ENCODE data around the gene DIP2A. TPM values are rescaled to one million over a fixed set of nuclear protein-coding genes. Genes with fewer than 3 reads are reported as not detected.

Gene DIP2A
- total and polyA plus RNA-seq, 9 donors: 16.3 to 31.4 (median 22.5) TPM

DNA sequence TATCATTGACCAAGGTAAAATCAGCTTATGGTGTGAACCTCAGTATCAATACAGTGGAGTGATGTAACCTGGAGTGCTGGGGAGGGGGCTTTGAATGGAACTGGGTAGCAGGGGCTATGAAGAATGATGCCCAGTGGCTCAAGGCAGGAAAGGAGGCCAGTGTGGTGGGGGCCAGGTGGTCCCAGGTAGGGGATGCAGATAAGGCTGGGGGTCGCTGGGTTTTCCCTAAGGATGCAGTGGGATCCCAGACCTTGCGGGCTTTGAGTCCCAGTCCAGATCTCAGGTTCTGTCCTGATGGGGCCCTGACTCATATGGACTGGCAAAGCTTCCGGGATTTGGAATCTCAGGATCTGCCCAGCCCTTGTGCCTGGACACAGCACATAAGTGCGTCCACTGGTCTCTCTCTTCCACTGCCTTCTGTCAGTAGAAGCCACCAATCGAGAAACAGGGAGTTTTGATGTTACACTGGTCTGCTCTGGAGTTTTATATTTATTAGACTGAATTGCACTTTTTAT lies 94.2 kb downstream of the DIP2A start:
- peaks cover 3% of the 10 kb centered on the region for H3K9me3 ChIP-seq (replicated peaks; ENCODE audit: control insufficient read depth, low read depth, low read length)
- H3K36me3 ChIP-seq (ENCODE audit: control insufficient read depth, insufficient read depth, low read length): peaks cover 74% of the 10 kb centered on the region
- no peak overlapping the region for H3K4me3 ChIP-seq (ENCODE audit: low read length)
- no peaks in the 10 kb centered on the region for H3K27me3 ChIP-seq (ENCODE audit: control insufficient read depth, insufficient read depth, low read length)
- 98% methylated on average over 4 of the region's 5 CpGs for WGBS (ENCODE audit: insufficient coverage)
- no peak overlapping the region for H3K27ac ChIP-seq (ENCODE audit: low read length)
- no peak for DNase-seq
- H3K4me1 ChIP-seq (ENCODE audit: control insufficient read depth, insufficient read depth, low read length): no peaks in the 10 kb centered on the region

DNA sequence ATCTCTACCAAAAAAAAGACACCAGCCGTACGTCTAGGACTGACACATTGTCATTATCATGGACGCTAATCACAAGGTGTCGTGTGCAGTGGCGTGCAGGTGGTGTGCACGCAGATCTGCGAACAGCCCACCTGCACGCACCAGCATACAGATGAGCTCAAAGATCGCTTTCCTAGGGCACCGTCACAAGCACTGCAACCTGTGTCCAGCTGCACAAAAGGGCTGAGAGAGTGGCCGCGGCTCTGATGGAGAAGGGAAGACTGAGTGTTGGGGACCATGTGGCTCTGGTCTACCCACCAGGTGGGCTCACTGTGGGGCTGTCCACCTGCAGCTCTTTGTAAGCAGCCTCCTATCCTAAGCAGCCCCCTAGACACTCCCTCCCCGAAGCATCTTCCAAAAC lies 95.3 kb downstream of the DIP2A start:
- Histone ChIP-seq H3K27ac (ENCODE audit: low read length) (no peak overlapping the region), H3K36me3 (ENCODE audit: control insufficient read depth, insufficient read depth, low read length) (peaks cover 68% of the 10 kb centered on the region), H3K4me3 (ENCODE audit: low read length) (no peak overlapping the region), H3K4me1 (ENCODE audit: control insufficient read depth, insufficient read depth, low read length) (no peaks in the 10 kb centered on the region), H3K9me3 (replicated peaks; ENCODE audit: control insufficient read depth, low read depth, low read length) (no peaks in the 10 kb centered on the region), H3K27me3 (ENCODE audit: control insufficient read depth, insufficient read depth, low read length) (no peaks in the 10 kb centered on the region)
- no peak for DNase-seq
- 97% methylated on average over 11 of the region's 13 CpGs for WGBS (ENCODE audit: insufficient coverage)

DNA sequence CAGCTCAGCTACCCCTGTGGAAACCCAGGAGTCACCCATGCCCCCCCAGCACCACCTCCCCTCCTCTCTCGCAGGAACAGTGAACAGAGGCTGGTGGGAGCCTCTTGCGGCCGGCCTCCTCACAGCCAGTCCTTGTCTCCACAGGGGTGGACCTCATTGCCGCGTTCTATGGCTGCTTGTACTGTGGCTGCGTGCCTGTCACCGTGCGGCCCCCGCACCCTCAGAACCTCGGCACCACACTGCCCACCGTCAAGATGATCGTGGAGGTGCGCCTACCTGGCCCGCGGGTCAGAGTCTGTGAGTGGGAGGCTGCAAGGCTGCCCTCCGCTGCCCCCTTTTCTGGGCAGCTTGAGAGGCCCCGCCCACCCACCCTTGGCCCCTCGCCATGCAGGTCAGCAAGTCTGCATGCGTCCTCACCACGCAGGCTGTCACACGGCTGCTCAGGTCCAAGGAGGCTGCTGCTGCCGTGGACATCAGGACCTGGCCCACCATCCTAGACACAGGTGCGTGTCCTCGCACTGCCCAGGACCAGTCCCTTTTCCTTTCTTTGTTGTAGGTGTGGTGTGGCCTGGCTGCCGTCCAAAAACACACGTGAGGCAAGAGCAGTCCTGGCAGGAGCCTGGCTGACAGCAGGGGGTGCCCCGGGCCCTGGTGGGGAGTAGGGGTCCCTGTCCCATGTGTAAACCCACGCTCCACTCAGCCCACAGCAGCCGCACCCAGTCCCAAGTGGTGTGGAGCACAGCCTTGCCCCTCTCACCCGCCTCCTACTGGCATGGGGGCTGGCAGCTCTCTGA lies 95.9 kb downstream of the DIP2A start:
- Histone ChIP-seq H3K4me3 (ENCODE audit: low read length) (no peak overlapping the region), H3K4me1 (ENCODE audit: control insufficient read depth, insufficient read depth, low read length) (no peaks in the 10 kb centered on the region), H3K27me3 (ENCODE audit: control insufficient read depth, insufficient read depth, low read length) (no peaks in the 10 kb centered on the region), H3K27ac (ENCODE audit: low read length) (no peak overlapping the region), H3K36me3 (ENCODE audit: control insufficient read depth, insufficient read depth, low read length) (peaks cover 72% of the 10 kb centered on the region), H3K9me3 (replicated peaks; ENCODE audit: control insufficient read depth, low read depth, low read length) (no peaks in the 10 kb centered on the region)
- no peak for DNase-seq
- WGBS (ENCODE audit: insufficient coverage): 92% methylated on average over 26 of the region's 30 CpGs

DNA sequence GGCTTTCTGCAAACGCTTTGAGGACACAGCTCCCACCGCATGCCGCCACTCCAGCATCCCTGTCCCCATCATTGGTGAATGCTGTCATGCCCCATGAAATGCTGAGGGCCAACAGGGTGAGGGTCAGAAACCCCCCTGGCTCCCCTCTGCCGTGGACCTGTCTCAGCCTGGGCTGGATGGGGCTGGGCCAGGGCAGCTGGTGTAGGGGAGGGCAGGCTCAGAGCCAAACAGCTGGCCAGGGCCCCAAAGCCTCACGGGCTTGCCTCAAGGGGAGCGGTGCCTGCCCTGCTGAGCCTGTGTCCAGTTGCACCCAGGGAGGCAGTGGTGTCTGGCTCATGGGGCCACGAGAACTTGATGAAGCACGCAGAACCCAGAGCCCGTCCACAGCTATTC lies 96.5 kb downstream of the DIP2A start:
- no peak for DNase-seq
- Histone ChIP-seq H3K27ac (ENCODE audit: low read length) (no peak overlapping the region), H3K4me3 (ENCODE audit: low read length) (no peak overlapping the region), H3K4me1 (ENCODE audit: control insufficient read depth, insufficient read depth, low read length) (no peaks in the 10 kb centered on the region), H3K36me3 (ENCODE audit: control insufficient read depth, insufficient read depth, low read length) (peaks cover 73% of the 10 kb centered on the region), H3K9me3 (replicated peaks; ENCODE audit: control insufficient read depth, low read depth, low read length) (no peaks in the 10 kb centered on the region), H3K27me3 (ENCODE audit: control insufficient read depth, insufficient read depth, low read length) (no peaks in the 10 kb centered on the region)
- 80% methylated on average over 6 of the region's 9 CpGs for WGBS (ENCODE audit: insufficient coverage)

GRCh38 chr21:46555678-46556077 lies 97.0 kb downstream of the DIP2A start:
- H3K4me1 ChIP-seq (ENCODE audit: control insufficient read depth, insufficient read depth, low read length): no peaks in the 10 kb centered on the region
- H3K9me3 ChIP-seq (replicated peaks; ENCODE audit: control insufficient read depth, low read depth, low read length): no peaks in the 10 kb centered on the region
- DNase-seq: no peak
- 89% methylated on average over 16 of the region's 16 CpGs for WGBS (ENCODE audit: insufficient coverage)
- H3K27me3 ChIP-seq (ENCODE audit: control insufficient read depth, insufficient read depth, low read length): no peaks in the 10 kb centered on the region
- H3K36me3 ChIP-seq (ENCODE audit: control insufficient read depth, insufficient read depth, low read length): peaks cover 75% of the 10 kb centered on the region
- no peak overlapping the region for H3K27ac ChIP-seq (ENCODE audit: low read length)
- H3K4me3 ChIP-seq (ENCODE audit: low read length): no peak overlapping the region

GRCh38 chr21:46556802-46557201 lies 98.1 kb downstream of the DIP2A start:
- H3K27me3 ChIP-seq (ENCODE audit: control insufficient read depth, insufficient read depth, low read length): no peaks in the 10 kb centered on the region
- H3K36me3 ChIP-seq (ENCODE audit: control insufficient read depth, insufficient read depth, low read length): peaks cover 82% of the 10 kb centered on the region
- no peak overlapping the region for H3K27ac ChIP-seq (ENCODE audit: low read length)
- H3K4me3 ChIP-seq (ENCODE audit: low read length): no peak overlapping the region
- WGBS (ENCODE audit: insufficient coverage): 97% methylated on average over 4 of the region's 13 CpGs
- H3K4me1 ChIP-seq (ENCODE audit: control insufficient read depth, insufficient read depth, low read length): no peaks in the 10 kb centered on the region
- no peak for DNase-seq
- no peaks in the 10 kb centered on the region for H3K9me3 ChIP-seq (replicated peaks; ENCODE audit: control insufficient read depth, low read depth, low read length)

GRCh38 chr21:46557469-46557868 lies 98.8 kb downstream of the DIP2A start:
- H3K4me3 ChIP-seq (ENCODE audit: low read length): no peak overlapping the region
- no peak overlapping the region for H3K27ac ChIP-seq (ENCODE audit: low read length)
- 87% methylated on average over 13 of the region's 14 CpGs for WGBS (ENCODE audit: insufficient coverage)
- no peaks in the 10 kb centered on the region for H3K9me3 ChIP-seq (replicated peaks; ENCODE audit: control insufficient read depth, low read depth, low read length)
- no peaks in the 10 kb centered on the region for H3K4me1 ChIP-seq (ENCODE audit: control insufficient read depth, insufficient read depth, low read length)
- DNase-seq: no peak
- H3K27me3 ChIP-seq (ENCODE audit: control insufficient read depth, insufficient read depth, low read length): no peaks in the 10 kb centered on the region
- peaks cover 84% of the 10 kb centered on the region for H3K36me3 ChIP-seq (ENCODE audit: control insufficient read depth, insufficient read depth, low read length)

DNA sequence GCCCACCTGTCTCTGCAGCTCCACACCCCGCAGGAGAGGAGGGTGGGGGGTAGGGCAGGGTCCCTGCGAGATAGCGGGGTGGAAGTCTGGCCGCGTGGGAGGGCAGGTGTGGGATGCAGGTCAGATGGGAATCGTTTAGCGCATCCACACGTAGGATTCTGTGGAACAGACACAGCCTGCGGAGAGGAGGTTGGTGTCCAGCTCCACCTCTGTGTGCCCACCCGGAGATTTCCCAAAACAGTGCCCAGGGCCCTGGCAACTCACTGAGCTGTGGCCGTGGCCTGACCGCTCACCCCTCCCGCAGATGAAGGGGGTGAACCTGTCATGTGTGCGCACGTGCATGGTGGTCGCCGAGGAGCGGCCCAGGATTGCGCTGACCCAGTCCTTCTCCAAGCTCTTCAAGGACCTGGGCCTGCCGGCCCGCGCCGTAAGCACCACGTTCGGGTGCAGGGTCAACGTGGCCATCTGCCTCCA lies 99.3 kb downstream of the DIP2A start:
- Histone ChIP-seq H3K27me3 (ENCODE audit: control insufficient read depth, insufficient read depth, low read length) (no peaks in the 10 kb centered on the region), H3K9me3 (replicated peaks; ENCODE audit: control insufficient read depth, low read depth, low read length) (no peaks in the 10 kb centered on the region), H3K27ac (ENCODE audit: low read length) (no peak overlapping the region), H3K4me1 (ENCODE audit: control insufficient read depth, insufficient read depth, low read length) (no peaks in the 10 kb centered on the region), H3K4me3 (ENCODE audit: low read length) (no peak overlapping the region), H3K36me3 (ENCODE audit: control insufficient read depth, insufficient read depth, low read length) (peaks cover 84% of the 10 kb centered on the region)
- DNase-seq: no peak
- WGBS (ENCODE audit: insufficient coverage): 93% methylated on average over 25 of the region's 26 CpGs

- Histone ChIP-seq H3K36me3 (ENCODE audit: control insufficient read depth, insufficient read depth, low read length) (peaks cover 84% of the 10 kb centered on the region), H3K27ac (ENCODE audit: low read length) (no peak overlapping the region), H3K27me3 (ENCODE audit: control insufficient read depth, insufficient read depth, low read length) (no peaks in the 10 kb centered on the region), H3K4me3 (ENCODE audit: low read length) (no peak overlapping the region), H3K9me3 (replicated peaks; ENCODE audit: control insufficient read depth, low read depth, low read length) (no peaks in the 10 kb centered on the region), H3K4me1 (ENCODE audit: control insufficient read depth, insufficient read depth, low read length) (no peaks in the 10 kb centered on the region)
- no peak for DNase-seq
- 81% methylated on average over 9 of the region's 16 CpGs for WGBS (ENCODE audit: insufficient coverage)
Observed at GRCh38 chr21:46559291-46559983, 100.7 kb downstream of the DIP2A start.

All from muscle of leg (tissue), 11 donors.